GM18517 (cell line): ENCODE results near the gene PSTK.

Source experiments
- ATAC-seq: cut with Tn5 transposase; IDR thresholded peaks from one replicate; pipeline ENCODE4 v1.9.1; 2021; ENCODE audit warnings: mild to moderate bottlenecking, moderate library complexity; ENCODE audit not compliant: unreplicated experiment

The PSTK gene

DNA sequence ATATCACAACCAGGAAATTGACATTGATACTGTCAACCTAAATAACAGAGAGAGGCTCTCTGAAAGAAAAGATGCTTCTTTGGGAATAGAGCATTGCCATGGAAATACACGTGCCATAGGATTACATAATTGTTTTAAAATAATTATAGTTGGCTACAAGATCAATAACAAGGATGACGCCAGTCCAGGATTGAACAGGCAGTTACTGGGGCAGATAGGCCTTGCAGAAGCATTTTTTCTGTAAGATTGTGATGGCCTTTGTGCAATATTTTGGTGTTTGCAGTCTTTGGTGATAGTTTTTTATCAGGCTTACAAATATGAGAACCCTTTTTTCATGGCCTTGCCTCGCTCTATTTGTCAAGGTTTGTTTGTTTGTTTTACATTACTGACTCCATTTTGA, 39.1 kb downstream of the PSTK start:
- ATAC-seq: no peak

DNA sequence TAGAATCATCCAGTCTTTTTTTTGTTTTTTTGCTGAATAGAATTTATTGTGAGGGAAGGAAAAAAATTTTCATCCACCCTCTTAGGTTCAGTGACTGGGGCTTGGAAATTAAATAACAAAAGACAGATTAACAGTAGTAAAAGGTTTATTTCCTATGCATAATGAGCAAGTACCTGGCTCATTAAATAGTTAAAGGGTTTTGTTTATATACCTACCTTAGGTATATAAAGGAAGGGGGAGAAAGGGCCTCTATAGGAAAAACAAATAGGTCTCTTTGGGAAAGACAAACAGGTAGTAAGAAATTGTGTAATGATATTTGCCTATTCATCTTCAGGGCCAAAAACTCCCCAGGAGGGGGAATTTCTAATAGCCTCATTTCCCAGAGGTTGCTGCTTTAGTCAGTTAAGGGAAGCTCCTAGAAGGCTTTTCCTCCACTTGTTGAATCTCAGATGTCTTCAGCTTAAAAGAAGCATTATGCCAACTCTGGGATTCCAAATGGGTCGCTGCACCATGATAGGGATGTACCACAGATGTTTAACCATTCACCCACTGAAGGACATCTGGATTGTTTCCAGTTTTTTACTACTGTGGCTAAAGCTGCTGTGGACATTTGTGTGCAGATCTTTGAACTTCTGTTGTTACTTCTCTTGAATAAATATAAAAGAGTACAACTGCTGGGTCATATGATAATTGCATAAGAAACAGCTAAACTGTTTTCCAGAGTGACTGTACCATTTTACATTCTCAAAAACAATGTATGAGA, 39.9 kb downstream of the PSTK start:
- no peak for ATAC-seq

DNA sequence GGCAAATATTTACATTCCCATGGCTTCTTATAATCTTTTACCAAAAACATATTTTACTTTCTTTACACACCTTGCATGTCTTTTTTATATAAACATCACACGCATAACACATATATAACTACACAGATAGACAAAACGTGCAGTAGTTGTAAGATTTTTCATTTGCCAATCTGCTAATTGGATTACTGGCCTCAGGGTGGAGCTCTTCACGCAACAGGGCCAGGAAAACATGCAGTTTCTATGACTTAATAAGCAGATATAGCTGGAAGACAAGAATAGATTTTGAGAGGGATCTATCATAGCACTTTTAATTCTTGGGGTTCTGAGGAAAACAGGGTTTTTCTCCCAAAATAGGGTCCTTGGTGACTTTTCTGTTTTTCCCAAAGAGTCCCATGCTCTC, 41.3 kb downstream of the PSTK start:
- ATAC-seq: no peak

DNA sequence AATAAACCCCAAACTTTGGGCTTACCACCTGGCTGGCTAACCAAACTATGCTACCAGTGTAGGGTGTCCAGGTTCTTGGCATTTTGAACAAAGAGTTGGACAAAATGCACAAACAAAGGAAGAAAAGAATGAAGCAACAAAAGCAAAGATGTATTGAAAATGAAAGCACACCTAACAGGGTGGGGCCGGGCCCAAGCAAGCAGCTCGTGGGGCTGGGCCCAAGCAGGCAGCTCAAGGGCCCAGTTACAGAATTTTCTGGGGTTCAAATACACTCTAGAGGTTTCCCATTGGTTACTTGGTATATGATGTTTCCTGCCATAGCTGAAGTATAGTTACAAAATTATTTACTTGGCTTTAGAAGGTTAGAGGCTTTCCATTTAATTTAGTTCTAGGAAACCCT, 44.3 kb downstream of the PSTK start:
- ATAC-seq: no peak

DNA sequence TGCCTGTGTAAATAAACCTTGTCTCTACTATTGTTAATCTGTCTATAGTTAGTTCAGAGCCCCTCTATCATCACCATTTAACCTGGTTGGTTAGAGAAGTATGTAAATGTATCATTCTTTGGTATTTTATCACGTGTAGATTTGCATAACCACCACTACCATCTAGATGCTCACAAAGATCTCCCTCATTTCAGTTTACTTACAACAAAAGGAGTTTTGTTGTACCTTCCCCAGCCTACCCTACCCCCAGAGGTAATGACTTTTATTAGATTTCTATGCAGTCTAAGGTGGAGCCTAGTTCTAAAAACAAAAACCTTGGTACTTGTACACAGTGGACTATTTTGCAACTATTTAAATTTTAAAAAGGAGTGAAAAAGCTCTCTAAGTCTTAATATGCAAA, 46.1 kb downstream of the PSTK start:
- no peak for ATAC-seq

DNA sequence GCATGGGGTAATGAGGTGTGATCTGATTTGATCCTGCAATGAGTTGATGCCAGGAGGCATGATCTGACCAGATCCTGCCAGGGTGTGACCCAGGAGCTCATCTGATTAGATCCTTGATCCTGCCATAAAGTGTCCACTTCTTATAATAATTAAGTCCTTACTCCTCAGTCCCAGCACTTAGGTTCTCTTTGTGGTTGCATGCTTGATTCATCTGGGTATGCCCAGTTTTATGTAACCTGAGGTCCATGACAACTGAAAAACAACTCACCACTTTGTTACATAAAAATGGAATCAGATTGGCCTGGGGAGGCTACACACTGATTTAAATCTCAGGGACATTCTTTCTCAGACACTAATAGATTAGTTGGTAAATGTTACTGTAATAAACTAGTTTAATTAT, 47.7 kb downstream of the PSTK start:
- no peak for ATAC-seq

DNA sequence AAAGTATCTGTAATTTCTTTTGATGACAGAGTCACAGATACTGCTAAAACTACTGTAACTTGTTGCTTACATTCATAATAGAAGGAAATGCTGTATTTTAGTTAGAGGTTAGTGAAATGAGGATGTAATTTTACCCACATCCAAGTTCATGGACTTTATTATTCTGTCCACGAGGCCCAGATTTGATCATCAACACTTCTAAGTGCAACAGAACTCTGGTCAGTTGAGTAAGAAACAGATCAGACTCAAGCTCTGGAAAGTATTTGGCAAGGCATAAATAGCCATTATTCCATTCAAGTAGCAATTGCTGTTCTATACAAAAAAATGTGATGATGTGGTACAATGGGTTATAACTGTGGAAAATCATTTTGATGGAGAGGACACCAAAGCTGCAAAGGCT, 50.9 kb downstream of the PSTK start:
- no peak for ATAC-seq

DNA sequence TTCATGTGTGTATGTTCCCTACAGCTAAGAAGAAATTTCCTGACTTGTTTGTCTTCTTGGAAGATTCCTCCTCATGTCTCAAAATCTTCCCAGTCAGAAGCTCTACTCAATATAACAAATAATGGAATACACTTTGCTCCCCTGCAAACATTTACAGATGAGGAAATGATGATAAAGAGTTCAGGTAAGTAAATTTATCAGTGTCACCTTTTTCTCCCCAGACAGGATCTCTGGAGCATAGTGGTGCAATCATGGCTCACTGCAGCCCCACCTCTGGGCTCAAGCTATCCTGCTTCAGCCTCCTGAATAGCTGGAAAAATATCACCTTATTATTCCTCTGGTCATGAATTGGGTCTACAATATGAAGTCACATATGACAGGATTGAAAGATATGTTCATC, 54.1 kb downstream of the PSTK start:
- ATAC-seq: no peak

DNA sequence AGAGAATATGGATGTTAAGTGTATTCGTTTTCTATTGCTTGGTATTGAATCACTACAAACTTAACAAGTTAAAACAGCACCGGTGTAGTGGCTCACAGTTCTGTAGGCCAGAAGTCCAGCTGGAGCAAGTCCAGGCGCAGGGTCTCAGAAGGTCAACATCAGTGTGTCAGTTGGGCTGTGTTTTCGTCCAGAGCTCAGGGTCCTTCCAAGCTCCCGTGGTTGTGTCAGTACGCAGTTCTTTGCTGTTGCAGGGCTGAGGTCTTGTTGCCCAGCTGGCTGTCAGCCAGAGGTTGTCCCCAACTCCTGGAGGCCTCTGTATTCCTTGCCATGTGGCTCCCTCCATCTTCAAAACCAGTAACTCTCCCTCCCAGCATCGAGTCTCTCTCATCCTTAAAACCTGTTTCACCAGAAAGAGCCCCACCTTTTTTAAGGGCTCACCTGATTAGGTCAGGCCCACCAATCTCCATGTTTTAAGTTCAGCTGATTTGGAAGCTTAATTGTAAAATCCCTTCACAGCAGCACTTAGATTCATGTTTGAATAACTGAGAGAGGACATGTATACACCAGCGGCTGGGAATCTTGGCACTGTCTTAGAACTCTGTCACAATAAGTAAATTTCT, 55.4 kb downstream of the PSTK start:
- ATAC-seq: no peak

DNA sequence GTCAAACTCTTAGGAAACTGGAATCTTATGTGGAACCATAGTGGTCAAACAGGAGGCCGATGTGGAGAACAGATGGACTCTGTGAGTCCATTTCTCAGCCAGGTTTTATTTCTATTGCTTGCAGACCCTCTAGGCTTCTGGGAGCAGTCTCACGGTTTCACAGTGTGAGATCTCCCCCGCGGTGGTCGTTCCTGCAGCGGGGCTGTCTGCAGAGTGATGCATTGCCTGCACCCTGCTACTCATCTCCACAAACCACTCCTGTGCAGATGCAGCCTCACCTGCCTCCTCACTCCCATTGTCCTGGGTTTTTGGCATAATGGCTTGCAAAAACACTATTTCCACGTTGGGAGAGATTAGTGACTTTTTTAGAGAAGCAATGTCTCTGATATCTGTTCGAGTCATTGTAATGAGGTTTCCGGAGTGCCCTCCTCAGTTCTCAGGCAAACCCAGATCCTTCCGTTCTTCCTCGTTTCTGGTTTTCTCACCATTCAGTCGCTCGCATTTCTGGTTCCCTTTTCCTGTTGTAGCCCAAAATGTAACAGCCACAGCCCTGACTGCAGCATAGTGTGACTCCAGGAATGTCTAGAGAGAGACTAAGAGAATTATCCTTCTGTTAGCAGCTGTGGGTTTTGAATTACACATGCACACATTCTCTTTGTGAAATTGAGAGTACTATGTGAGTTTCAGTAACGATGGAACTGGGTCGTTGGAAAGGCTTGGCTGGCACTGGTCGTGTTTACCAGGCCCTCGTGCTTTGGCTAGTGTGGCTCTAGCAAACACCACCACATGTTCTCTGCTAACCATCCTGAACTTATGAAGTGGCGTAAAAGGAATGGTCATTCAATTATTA, 58.8 kb downstream of the PSTK start:
- no peak for ATAC-seq

DNA sequence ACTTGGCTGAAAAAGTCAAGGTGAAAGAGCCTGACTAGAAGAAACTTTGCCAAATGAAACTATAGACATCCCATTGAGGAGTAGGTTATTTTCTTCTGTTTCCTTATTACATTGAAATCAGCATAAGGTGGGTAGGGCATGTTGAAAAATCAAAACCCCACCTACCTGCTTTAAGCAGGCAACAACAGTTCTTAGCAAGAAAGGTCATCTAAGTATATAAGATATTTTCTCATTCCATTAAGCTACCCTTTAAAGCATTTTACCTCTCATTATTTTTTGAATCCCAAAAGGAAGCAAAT, 59.4 kb downstream of the PSTK start:
- ATAC-seq: no peak
